H1 (cell line): Measurements from ENCODE around the gene ZNF674.

Experiments used
- CBX5 ChIP-seq: fragments of 300-800, 300-1000 bp; sonication (generic); IDR thresholded peaks from 2 replicates; pipeline ENCODE4 v1.7.1; 2016; ENCODE audit warnings: antibody characterized with exemption, low read length, low read depth
- CEBPB ChIP-seq: IDR thresholded peaks from 2 replicates; pipeline ENCODE4 v1.6.1; 2012; ENCODE audit warnings: low read depth, low read length
- CTCF ChIP-seq, 3 experiments: IDR thresholded peaks; 1 replicate in 2 of 3; 2 replicates in 1 of 3; pipeline versions ENCODE4 v1.5.1 to v1.6.1; 2011; ENCODE audit warnings: low read length in 3 of 3, mild to moderate bottlenecking in 3 of 3, inconsistent platforms in 2 of 3, low read depth in 1 of 3, moderate library complexity in 1 of 3; ENCODE audit not compliant: insufficient read depth in 1 of 3; ENCODE audit errors: control extremely low read depth in 1 of 3
- EGR1 ChIP-seq: IDR thresholded peaks from 2 replicates; pipeline ENCODE4 v1.6.1; 2011; ENCODE audit warnings: low read depth, low read length, borderline replicate concordance
- EZH2 ChIP-seq: fragments of 200-600 bp; sonication (generic); IDR thresholded peaks from 2 replicates; pipeline ENCODE4 v1.7.1; 2012; ENCODE audit warnings: low read depth, mild to moderate bottlenecking, moderate library complexity, low read length, inconsistent platforms; ENCODE audit not compliant: severe bottlenecking
- JUN ChIP-seq: IDR thresholded peaks from 2 replicates; pipeline ENCODE4 v1.6.1; 2011; ENCODE audit warnings: low read depth, mild to moderate bottlenecking, improper control_type of control experiment, low read length
- KDM5A ChIP-seq: fragments of 200-600 bp; IDR thresholded peaks from 2 replicates; pipeline ENCODE4 v1.7.1; 2012; ENCODE audit warnings: mild to moderate bottlenecking, low read length, inconsistent platforms, mixed read lengths
- RFX5 ChIP-seq: IDR thresholded peaks from 2 replicates; pipeline ENCODE4 v1.6.1; 2011; ENCODE audit warnings: low read depth, low read length, improper control_type of control experiment, borderline replicate concordance
- RNF2 ChIP-seq: fragments of 200-900, 300-1000 bp; sonication (generic); IDR thresholded peaks from 2 replicates; pipeline ENCODE4 v1.7.1; 2016; ENCODE audit warnings: borderline replicate concordance, low read depth, mild to moderate bottlenecking, antibody characterized with exemption, low read length; ENCODE audit not compliant: poor library complexity, severe bottlenecking; ENCODE audit errors: missing control alignments
- TCF12 ChIP-seq: IDR thresholded peaks from 2 replicates; pipeline ENCODE4 v1.6.1; 2011; ENCODE audit warnings: low read depth, mild to moderate bottlenecking, low read length
- YY1 ChIP-seq: IDR thresholded peaks from 2 replicates; pipeline ENCODE4 v1.6.1; 2011; ENCODE audit warnings: low read depth, mild to moderate bottlenecking, low read length
- TF ChIP-seq, protein P1 (sequence below): IDR thresholded peaks from 2 replicates; pipeline ENCODE4 v1.6.1; 2012; ENCODE audit warnings: inconsistent platforms

GRCh38 chrX:46577221-46578005 is 32.2 kb upstream of the ZNF674 start:
- no peak for TF ChIP-seq CBX5
- TF ChIP-seq EZH2 = no peak
- TF ChIP-seq JUN = no peak
- no peak for TF ChIP-seq CTCF (IDR thresholded peaks at IDR 0.05; ENCODE audit: control extremely low read depth in 1 of 3, insufficient read depth in 1 of 3, low read depth in 1 of 3, low read length in 3 of 3)
- TF ChIP-seq, protein P1, sequence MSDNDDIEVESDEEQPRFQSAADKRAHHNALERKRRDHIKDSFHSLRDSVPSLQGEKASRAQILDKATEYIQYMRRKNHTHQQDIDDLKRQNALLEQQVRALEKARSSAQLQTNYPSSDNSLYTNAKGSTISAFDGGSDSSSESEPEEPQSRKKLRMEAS = no peak
- no peak for TF ChIP-seq YY1
- no peak for TF ChIP-seq TCF12
- no peak for TF ChIP-seq CEBPB
- no peak for TF ChIP-seq KDM5A
- no peak for TF ChIP-seq RFX5
- TF ChIP-seq RNF2 = no peak
- no peak for TF ChIP-seq EGR1
